Measurements from ENCODE around the gene PCNX2.

PCNX2 gene

DNA sequence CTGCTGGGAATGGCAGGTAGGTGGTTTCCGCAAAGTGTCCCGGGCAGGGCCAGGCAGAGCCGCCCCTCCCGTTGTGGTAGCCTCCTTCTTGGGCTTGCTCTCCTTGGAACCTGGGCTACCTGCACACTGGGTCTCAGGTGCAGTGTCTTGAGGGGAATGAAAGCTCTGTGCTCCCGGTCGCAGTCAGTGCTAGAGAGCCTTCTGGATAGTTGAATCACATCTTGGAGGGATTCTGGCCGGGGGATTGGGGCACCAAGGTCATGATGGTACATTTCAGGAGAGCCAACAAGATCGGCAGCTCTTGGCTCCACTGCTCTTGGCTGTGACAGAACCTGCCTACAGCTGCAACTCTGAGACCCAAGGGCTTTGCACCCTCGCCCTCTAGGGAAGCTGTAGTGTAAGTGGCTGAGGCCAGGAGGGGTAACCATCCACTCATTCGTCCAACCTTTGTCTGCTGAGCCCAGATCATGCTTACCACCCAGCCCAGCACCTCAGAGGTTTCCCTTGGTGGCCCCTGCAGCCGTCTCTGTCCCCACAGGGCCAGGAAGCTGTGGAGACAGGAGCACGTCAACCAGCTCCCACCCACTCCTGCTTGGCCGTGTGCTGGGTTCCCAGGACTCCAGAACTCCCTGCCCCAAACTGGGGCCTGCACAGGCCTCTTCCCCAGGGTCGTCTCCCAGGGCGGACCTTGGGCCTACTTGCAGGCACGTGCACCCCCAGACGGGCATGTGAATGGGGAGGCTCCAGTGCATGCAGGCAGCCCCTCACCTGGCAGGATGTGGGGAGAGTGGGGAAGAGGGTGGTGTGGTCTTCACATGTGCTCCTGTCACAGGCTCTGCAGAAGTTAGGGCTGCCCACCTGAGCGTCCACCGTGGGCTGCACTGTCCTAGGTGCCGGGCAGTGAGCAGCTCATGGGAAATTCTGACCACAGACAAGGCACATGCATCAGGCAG lies 305.1 kb downstream of the PCNX2 start:
- in situ Hi-C loops (cut with HindIII; ENCODE audit: low sequenced_read_pairs): no loop called here
- TF ChIP-seq, protein P1, sequence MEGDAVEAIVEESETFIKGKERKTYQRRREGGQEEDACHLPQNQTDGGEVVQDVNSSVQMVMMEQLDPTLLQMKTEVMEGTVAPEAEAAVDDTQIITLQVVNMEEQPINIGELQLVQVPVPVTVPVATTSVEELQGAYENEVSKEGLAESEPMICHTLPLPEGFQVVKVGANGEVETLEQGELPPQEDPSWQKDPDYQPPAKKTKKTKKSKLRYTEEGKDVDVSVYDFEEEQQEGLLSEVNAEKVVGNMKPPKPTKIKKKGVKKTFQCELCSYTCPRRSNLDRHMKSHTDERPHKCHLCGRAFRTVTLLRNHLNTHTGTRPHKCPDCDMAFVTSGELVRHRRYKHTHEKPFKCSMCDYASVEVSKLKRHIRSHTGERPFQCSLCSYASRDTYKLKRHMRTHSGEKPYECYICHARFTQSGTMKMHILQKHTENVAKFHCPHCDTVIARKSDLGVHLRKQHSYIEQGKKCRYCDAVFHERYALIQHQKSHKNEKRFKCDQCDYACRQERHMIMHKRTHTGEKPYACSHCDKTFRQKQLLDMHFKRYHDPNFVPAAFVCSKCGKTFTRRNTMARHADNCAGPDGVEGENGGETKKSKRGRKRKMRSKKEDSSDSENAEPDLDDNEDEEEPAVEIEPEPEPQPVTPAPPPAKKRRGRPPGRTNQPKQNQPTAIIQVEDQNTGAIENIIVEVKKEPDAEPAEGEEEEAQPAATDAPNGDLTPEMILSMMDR (IDR thresholded peaks at IDR 0.05; ENCODE audit: low read depth, low read length): no peak
- H3K4me3 ChIP-seq (ENCODE audit: low read depth, low read length): no peak overlapping the region
- no peak for DNase-seq (ENCODE audit: low read depth, low spot score)

GRCh38 chr1:232988572-232989040 lies 306.9 kb downstream of the PCNX2 start:
- H3K4me3 ChIP-seq (ENCODE audit: low read depth, low read length): no peak overlapping the region
- TF ChIP-seq, protein P1 (IDR thresholded peaks at IDR 0.05; ENCODE audit: low read depth, low read length): no peak
- DNase-seq (ENCODE audit: low read depth, low spot score): peak; percentile 64
- in situ Hi-C loops (cut with HindIII; ENCODE audit: low sequenced_read_pairs): no loop called here

DNA sequence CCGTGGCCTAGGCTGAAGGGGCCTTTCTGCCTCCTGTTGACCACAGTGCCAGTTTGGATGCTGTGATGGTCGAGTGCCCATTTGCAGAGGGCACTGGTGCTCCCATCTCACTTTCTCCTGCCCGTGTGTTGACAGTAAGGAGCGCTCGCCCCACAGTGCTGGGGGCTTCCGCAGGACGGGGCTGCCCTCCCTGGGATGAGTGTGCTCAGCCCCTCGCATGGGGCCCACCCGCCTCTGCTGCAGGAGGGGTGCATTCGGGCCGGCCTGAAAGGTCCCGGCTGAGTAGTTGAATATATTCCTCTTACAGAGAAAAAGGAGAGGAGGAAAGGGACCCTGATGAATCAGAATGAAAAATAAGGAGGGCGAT lies 307.8 kb downstream of the PCNX2 start:
- in situ Hi-C loops (cut with HindIII; ENCODE audit: low sequenced_read_pairs): no loop called here
- no peak overlapping the region for H3K4me3 ChIP-seq (ENCODE audit: low read depth, low read length)
- TF ChIP-seq, protein P1 (IDR thresholded peaks at IDR 0.05; ENCODE audit: low read depth, low read length): no peak

GRCh38 chr1:232987046-232987773 lies 308.3 kb downstream of the PCNX2 start:
- TF ChIP-seq, protein P1 (IDR thresholded peaks at IDR 0.05; ENCODE audit: low read depth, low read length): no peak
- DNase-seq (ENCODE audit: low read depth, low spot score): no peak
- H3K4me3 ChIP-seq (ENCODE audit: low read depth, low read length): no peak overlapping the region
- in situ Hi-C loops (cut with HindIII; ENCODE audit: low sequenced_read_pairs): no loop called here

More for the DNA sequence above, 307.8 kb downstream of the PCNX2 start:
- DNase-seq (ENCODE audit: low read depth, low spot score): no peak

- no peak overlapping the region for H3K4me3 ChIP-seq (ENCODE audit: low read depth, low read length)
- DNase-seq (ENCODE audit: low read depth, low spot score): no peak
These were observed 309.0 kb downstream of the PCNX2 start for GRCh38 chr1:232986527-232986922.

GRCh38 chr1:232985882-232986526 lies 309.5 kb downstream of the PCNX2 start:
- in situ Hi-C loops (cut with HindIII; ENCODE audit: low sequenced_read_pairs): no loop called here
- TF ChIP-seq, protein P1 (IDR thresholded peaks at IDR 0.05; ENCODE audit: low read depth, low read length): no peak
- DNase-seq (ENCODE audit: low read depth, low spot score): no peak
- H3K4me3 ChIP-seq (ENCODE audit: low read depth, low read length): no peak overlapping the region

More at GRCh38 chr1:232986527-232986922, 309.0 kb downstream of the PCNX2 start:
- TF ChIP-seq, protein P1 (IDR thresholded peaks at IDR 0.05; ENCODE audit: low read depth, low read length): no peak
- in situ Hi-C loops (cut with HindIII; ENCODE audit: low sequenced_read_pairs): no loop called here
